Testis (tissue), 2 donors: Measurements from ENCODE around the gene ARHGEF16.

Source experiments
- POLR2A ChIP-seq: fragments of 450-650 bp; IDR thresholded peaks from one replicate; pipeline ENCODE4 v1.6.1; 2017; ENCODE audit warnings: antibody characterized with exemption, mild to moderate bottlenecking, moderate library complexity
- TF ChIP-seq, protein P1 (sequence below), 3 experiments: fragments of 450-650 bp in 2 of 3; fragments of 200-600 bp in 1 of 3; sonication (generic) in 1 of 3; IDR thresholded peaks; one replicate each; pipeline ENCODE4 v1.5.1; 2016 to 2019; ENCODE audit warnings: antibody characterized with exemption in 3 of 3, mild to moderate bottlenecking in 2 of 3, moderate library complexity in 1 of 3

DNA sequence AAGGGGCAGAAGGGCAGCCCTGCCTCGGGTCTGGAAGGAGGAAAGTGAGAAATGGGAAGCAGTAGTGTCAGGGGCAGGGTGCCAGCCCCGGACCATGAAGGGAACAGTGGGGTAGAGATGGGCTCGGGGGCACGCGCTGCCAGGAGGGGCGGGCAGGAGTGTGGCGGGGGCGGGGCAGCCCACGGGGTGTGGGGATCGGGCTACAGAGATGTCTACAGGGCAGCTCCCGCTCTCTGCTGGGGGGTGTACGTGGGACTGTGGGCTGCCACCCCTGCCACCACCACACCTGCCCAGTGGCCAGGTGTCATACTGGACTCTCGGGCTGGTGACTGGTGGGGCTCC, 7.4 kb downstream of the ARHGEF16 start:
- TF ChIP-seq, protein P1, sequence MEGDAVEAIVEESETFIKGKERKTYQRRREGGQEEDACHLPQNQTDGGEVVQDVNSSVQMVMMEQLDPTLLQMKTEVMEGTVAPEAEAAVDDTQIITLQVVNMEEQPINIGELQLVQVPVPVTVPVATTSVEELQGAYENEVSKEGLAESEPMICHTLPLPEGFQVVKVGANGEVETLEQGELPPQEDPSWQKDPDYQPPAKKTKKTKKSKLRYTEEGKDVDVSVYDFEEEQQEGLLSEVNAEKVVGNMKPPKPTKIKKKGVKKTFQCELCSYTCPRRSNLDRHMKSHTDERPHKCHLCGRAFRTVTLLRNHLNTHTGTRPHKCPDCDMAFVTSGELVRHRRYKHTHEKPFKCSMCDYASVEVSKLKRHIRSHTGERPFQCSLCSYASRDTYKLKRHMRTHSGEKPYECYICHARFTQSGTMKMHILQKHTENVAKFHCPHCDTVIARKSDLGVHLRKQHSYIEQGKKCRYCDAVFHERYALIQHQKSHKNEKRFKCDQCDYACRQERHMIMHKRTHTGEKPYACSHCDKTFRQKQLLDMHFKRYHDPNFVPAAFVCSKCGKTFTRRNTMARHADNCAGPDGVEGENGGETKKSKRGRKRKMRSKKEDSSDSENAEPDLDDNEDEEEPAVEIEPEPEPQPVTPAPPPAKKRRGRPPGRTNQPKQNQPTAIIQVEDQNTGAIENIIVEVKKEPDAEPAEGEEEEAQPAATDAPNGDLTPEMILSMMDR (IDR thresholded peaks at IDR 0.05) = no peak
- no peak for TF ChIP-seq POLR2A
